HG02981 (cell line): ENCODE measurements around the gene CD22.

Source experiments
- ATAC-seq: cut with Tn5 transposase; IDR thresholded peaks from one replicate; pipeline ENCODE4 v1.9.1; 2021; ENCODE audit warnings: mild to moderate bottlenecking, moderate library complexity; ENCODE audit not compliant: unreplicated experiment

Gene CD22

DNA sequence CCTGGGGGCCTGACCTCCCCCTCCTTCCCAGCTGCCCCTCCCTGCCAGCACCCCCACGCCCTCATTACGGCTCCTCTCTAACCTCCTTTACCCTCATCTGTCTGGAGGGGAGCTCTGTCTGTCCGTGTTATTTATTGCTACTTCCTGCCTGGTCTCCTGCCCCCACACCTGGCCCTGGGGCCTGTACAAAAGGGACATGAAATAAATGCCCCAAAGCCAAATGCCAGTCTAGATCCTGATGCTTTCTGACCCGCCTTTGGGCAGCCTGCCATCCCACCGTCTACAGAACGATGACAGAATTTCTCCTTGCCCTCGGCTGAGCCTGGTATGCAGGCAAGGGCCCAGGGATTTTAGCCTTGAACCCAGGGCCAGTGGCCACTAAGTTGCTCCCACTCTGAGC, 15.4 kb upstream of the CD22 start:
- no peak for ATAC-seq

DNA sequence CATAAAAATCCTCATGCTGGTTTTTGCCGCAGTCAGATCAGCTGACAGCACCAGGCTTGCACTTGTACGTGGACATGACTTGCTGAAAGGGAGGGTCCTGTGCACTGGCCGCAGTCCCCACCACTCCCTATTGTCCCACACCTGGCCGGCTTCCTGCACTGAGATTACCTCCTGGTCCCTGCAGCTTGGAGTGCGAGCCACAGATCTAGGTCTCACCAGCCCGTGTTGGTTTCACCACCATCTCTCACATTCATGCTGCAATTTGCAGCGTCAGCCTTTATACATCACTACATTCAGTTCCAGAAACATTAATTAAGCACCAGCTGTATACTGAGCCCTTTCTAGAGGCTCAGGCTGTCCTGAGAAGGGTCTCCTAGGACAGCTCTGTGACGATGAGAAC, 15.0 kb upstream of the CD22 start:
- no peak for ATAC-seq

DNA sequence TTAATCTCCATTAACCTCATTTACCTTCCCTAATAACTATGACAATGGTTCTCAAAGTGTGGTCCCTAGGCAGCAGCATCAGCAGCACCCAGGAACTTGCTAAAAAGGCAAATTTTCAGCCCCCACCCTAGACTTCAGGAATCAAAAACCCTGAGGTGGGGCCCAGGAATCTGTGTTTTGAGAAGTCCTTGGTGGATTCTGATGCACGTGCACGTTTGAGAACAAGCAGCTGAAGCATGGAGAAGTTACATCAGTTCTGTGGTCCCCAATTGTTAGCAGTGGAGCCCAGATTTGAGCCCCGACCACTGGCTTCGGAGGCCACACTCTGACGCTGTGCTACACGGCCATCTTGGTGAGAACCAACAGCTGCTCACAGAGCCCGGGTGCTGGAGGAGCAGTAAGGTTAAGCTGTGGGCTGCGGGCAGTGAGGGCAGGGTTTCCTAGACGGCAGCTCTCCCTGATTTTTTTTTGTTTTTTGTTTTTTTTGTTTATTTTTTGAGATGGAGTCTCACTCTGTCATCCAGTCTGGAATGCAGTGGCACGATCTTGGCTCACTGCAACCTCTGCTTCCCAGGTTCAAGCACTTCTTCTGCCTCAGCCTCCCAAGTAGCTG, 14.0 kb upstream of the CD22 start:
- ATAC-seq: no peak

DNA sequence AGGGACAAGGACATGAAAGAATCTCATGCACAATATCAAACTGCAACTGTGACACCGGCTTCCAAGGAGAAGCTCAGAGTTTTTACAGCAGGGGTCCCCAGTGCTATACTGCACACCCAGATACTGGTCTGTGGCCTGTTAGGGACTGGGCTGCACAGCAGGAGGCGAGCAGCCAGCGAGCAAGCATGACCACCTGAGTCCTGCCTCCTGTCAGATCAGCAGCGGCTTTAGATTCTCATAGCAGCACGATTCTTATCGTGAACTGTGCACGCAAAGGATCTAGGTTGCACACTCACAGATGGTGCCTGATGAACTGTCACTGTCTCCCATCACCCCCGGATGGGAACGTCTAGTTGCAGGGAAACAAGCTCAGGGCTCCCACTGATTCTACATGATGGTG, 13.1 kb upstream of the CD22 start:
- no peak for ATAC-seq

DNA sequence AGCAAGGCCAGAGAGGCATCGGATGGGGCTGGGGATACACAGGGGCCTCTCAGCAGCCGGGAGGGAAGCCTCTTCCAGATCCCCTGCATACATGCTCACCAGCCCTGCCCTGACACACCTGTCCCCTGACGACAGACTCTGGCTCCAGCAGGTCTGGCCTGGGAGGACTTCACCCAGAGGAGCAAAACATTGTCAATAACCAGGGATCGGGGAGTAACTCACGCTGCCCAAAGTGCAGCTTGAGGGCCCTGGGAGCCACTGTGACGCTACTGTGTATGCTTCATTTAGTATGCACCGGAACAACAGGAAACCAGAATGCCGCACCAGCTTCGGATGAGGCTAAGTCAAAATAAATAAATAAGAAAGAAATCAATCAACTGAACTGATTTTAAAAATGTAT, 12.4 kb upstream of the CD22 start:
- ATAC-seq: no peak

DNA sequence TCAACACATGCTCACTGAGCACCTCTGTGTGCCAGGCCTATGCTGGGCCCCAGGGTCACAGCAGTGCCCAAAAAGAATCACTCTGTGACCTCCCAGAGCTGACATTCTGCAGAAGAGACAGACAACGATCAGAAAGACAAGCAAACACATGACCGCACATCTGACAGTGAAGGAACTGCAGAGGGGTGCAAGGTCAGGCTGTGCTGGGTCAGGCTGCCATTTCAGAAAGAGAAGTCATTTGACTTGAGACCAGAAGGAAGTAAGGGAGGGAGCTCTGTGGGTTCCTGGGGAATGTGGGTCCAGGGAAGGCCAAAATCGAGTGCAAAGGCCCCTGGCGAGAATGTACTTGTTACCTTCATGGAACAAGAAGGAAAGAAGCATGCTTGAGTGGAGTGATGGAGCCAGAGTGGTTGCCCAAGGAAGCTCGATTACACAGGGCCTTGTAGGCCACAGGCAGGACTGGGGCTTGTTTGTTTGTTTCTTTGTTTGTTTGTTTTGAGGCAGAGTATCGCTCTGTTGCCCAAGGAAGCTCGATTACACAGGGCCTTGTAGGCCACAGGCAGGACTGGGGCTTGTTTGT, 11.4 kb upstream of the CD22 start:
- no peak for ATAC-seq

DNA sequence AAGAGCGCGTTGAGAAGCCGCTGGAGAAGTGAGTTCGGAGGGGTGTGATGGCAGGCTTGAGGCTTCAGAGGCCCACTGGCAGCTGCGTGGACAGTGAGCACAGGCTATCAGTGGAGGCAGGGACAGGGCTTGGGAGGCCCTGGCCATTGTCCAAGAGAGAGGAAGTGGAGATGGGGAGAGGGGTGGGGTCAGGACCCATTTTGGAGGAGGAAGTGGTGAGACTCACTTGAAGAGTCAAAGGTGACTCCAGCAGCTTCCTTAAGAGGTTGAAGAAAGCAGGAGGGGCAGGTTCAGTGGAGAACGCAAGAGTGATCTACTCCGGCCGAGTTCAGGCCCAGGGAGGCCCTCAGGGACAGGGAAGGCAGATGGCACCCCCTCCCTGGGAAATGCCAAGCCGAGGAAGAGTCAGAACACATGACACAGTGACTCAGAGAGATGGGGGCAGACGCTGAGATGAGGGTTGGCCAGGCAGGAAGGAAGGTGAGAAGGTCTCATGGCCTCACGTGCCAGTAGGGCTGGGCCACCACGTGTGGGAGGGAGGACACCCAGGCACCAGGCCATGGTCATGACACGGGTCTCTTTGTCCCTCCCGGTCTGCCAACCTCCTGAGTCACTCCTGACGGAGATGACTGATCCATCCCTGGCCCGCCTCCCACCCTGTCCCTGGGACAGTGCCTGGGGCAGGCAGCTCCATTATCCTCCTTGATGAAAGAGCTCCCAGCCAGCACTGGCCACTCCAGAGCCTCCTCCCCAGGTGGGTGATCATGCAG, 10.1 kb upstream of the CD22 start:
- ATAC-seq: no peak

DNA sequence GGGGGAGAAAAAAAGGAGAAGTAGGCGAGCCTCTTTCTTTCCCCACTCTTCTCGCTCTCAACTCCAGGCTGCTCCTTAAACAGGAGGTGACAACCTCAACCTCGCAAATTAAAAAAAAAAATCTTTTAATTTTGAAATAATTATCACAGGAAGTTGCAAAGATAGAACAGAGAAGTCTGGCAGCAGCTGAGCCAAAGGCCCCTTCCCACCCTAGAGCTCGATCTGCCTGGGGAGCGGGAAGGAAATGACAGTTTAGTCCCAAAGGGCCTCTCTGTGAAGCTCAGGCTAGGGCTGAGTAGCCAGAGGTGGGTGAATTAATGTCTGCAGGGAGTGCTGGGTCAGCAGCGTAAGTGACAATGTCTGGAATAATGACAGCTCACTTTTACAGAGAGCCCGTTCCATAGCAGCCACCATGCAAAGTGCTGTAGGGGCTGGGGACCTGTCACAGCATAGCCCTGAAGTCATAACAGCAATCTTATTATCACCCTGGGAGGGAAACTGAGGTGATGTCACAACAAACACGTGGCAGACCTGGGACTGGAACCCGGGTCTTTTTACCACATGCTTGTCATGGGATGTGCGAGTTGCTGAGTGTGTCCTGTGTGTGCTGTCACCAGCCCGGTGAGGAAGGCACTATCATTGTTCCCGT, 8.8 kb upstream of the CD22 start:
- ATAC-seq: no peak

DNA sequence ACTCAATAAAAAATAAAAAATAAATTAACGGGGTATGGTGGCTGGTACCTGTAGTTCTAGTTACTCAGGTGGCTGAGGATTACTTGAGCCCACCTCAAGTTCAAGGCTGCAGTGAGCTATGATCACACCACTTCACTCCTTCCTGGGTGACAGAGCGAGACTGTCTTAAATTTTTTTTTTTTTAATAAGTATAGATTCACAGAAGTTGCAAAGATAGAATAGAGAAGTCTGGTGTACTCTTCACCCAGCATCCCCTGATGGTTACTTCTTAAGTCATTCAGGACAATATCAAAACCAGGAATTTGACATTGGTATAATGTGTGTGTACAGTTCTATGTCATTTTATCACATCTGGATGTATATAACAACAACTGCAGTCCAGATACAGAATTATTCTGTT, 7.7 kb upstream of the CD22 start:
- ATAC-seq: no peak

DNA sequence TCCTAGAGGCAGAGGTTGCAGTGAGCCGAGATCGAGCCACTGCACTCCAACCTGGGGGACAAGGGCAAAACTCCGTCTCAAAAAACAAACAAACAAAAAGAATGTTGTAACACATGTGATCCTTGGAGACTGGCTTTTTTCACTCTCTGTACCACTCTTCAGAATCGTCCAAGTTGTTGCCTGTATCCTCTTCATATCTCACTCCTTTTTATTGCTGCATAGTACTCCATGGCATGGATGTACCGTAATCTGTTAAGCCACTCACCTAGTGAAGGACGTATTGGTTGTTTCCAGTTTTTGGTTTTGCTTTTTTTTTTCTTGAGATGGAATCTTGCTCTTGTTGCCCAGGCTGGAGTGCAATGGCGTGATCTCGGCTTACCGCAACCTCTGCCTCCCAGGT, 7.0 kb upstream of the CD22 start:
- no peak for ATAC-seq

DNA sequence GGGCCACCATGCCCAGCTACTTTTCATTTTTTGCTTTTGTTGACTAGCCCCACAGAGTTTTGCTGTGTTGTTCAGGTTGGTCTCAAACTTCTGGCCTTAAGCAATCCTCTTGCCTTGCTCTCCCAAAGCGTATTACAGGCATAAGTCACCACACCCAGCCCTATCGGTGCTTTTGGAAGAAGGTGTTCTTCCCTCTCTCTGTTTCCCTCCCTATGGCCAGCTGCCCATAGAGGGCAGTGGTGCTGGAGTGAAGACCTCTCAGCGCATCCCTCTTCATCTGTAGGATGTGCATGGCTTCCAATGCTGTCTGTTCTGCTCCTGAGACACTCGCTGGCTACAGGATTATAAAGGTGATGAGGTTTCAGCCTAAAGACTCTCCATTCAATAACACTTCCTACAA, 1.3 kb upstream of the CD22 start:
- no peak for ATAC-seq

DNA sequence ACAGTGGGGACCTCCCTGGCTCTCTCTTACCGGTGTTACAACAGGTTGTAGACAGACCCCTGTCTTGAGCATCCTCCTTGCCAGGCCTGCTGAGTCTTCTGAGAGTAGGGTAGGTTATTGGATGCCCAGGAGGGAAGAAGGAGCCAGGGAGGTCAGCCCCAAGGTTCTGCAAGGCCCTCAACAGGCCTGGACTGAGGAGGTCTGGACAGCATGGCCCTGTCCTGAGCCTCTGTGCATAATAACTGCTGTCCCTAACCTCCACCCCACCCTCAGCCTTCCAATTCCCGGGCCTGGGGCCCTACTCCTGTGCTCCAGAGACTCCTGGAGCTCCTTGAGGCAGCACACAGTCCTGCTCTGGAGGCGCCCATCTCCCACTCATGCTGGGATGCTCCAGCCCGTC, 336 bp downstream of the CD22 start:
- ATAC-seq: no peak

DNA sequence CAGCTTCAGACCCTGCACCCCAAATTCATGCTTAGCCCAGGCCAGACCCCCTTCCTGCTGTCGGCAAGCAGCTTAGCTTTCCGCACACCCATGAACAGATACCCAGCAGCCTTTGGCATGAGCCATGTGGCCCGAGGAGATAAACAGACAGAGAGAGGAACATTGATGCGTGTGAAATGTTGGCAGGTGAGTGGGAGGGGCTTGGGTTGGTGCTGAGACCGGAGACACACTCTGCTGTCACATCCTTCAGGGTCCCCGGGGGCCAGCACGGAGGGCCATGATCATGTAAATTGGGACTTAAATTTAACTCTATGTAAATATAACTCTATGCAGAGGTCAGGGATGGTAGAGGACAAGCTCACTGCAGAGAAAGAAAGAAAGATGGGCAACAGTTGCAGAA, 1.5 kb downstream of the CD22 start:
- peak; percentile 50 for ATAC-seq

DNA sequence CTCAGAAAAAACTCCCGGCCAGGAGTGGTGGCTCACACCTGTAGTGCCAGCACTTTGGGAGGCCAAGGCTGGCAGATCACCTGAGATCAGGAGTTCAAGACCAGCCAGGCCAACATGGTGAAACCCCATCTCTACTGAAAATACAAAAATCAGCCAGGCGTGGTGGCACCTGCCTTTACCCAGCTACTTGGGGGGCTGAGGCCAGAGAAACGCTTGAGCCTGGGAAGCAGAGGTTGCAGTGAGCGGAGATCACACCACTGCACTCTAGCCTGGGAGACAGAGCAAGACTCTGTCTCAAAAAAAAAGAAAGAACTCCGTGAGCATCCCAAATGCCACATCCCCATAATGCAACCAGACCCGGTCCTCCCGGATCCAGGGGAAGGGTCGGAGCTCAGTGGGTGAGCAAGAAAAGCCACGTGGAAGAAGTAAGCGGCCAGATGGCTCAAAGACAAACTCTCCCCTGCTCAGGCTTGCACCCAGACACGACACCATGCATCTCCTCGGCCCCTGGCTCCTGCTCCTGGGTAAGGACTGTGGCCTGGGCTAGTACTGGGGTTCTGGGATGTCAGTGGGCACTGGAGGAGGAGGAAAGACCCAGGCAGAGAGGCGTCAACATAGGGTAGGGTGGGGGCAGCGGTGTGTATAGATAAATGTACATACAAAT, 2.7 kb downstream of the CD22 start:
- no peak for ATAC-seq

DNA sequence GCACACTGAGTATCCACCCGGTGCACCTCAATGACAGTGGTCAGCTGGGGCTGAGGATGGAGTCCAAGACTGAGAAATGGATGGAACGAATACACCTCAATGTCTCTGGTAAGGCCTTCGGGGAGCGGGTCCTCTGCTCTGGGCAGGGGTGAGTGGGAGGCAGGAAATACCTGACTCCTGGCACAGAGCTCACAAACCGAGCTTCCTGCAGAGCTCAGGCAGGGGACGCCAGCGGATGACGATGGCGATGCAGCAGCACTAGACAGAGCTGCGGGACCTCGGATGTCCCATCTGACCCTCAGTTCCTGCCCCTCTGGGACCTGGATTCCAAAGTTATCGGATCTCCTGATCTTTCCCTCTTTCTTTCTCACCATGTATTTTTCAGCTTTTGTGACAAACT, 3.8 kb downstream of the CD22 start:
- no peak for ATAC-seq

DNA sequence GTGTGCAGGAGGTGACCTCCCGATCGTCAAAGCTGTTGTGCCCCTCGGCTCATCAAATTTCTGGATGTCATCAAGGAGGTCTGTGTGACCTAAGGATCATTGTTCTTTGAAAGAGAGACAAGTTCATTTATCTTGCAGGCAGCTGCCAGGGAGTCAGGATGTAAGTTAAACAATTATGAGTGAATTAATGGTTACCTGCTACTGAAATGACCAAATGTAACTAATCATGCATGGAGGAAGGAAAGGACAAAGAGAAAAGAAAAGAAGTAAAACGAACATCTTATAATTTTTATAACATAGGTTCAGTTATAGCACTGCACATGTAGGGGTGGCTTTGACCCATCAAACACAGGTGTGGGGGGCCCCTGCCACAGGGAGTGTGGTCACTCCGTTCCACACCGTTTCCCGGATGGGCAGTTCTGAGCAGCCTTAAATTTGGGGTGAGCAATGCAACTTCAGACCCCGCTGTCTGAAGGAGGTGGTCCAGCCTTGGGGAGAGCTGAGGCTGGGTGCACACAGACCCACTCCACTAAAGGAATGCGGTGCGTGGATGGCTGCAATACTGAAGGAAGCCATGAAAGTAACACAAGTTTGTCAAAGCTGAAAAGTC, 5.3 kb downstream of the CD22 start:
- no peak for ATAC-seq

DNA sequence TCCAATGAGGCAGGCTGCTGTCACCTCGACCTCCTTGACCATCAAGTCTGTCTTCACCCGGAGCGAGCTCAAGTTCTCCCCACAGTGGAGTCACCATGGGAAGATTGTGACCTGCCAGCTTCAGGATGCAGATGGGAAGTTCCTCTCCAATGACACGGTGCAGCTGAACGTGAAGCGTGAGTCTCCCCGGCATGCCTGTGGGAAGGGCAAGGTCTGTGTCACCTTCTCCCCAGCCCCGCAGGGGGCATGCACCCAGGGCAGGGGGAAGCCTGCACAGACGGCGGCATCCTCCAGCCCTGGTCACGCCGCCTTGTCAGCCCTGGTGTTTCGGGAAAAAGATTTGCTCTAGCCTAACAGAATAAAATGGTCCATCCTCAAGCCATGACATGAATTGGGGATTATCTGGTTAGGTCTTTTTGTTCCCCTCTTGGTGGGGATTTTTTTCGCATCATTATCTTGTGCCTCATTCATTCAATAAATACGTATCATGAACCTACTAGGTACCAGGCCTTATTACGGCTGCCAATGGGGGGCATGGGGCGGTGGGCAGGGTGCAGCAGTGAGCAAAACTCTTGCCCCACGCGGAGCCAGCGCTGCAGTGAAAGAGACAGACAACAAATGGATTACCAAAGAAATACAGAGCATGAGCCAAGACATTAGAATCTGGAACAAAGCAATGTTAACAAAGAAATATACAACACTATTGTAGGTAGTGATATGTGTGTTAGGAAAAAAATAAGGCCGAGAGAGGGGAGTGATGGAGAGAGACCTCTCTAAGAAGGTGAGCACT, 7.4 kb downstream of the CD22 start:
- ATAC-seq: no peak

DNA sequence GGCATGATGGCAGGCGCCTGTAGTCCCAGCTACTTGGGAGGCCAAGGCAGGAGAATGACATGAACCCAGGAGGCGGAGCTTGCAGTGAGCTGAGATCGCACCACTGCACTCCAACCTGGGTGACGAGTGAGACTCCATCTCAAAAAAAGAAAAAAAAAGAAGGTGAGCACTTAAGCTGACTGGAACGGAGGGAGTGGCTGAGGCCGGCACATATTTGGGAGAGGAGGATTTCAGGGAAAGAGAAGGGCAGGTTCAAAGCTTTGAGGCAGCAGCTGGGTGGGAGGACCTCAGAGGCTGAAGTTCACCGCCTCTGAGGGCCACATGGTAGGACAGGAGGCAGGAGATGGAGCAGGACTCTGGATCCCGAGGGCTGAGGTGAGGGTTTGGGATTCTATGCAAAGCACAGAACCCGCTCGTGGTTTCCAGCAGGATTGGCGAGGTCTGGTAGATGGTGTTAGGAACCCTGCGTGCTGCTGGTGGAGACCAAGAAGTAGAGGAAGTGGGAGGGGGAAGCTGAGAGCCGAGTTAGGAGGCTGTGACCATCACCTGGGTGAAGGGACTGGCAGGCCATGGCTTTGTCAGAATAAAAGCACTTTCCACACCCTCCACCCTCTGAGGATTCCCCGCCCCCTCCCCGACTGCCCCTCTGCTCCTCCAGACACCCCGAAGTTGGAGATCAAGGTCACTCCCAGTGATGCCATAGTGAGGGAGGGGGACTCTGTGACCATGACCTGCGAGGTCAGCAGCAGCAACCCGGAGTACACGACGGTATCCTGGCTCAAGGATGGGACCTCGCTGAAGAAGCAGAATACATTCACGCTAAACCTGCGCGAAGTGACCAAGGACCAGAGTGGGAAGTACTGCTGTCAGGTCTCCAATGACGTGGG, 8.4 kb downstream of the CD22 start:
- no peak for ATAC-seq

DNA sequence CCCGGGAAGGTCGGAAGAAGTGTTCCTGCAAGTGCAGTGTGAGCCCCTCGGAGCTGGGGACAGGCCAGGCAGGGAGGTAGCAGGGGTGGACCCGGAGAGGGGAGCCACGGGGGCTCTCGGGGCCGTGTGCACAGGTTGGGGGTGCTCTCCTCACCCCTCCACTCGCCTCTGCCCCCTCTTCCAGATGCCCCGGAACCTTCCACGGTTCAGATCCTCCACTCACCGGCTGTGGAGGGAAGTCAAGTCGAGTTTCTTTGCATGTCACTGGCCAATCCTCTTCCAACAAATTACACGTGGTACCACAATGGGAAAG, 9.0 kb downstream of the CD22 start:
- ATAC-seq: no peak

DNA sequence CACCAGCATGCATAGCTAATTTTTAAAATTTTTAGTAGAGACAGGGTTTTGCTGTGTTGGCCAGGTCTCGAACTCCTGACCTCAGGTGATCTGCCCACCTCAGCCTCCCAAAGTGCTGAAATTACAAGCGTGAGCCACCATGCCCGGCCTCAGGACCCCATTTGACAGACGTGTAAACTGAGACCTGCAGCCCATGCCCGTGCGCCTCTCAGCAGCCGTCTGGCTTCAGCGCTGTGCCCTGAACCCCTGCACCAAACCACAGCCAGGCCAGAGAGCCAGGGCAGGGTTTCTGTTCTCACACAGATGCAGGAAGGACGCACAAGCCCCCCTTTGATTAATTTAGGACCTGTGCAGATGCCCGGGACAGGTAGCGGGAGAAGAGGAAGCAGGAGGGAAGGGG, 11.4 kb downstream of the CD22 start:
- ATAC-seq: no peak
